ENCODE data around the gene FNBP1L.

The FNBP1L gene

DNA sequence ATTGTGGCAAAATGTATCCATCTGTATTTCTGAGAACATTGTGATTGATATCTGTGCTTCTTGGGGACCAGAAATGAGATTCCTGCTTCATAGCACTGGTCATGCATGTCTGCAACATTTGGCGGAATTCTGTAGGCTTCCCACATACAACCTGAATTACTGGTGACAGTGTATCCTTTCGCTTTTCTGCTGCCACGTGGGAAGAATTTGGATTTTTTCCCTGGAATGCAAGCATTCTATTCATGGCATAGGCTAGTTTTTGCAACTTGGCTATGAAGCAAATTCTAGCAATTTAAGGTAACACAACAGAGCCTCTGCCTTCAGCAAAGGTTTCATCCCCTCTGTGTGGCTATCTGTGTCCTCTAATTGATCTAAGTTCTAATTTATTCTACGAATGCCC lies 147.8 kb downstream of the FNBP1L start:
- DNase-seq = no peak

GRCh38 chr1:93596329-93597089 lies 148.6 kb downstream of the FNBP1L start:
- DNase-seq = no peak

DNA sequence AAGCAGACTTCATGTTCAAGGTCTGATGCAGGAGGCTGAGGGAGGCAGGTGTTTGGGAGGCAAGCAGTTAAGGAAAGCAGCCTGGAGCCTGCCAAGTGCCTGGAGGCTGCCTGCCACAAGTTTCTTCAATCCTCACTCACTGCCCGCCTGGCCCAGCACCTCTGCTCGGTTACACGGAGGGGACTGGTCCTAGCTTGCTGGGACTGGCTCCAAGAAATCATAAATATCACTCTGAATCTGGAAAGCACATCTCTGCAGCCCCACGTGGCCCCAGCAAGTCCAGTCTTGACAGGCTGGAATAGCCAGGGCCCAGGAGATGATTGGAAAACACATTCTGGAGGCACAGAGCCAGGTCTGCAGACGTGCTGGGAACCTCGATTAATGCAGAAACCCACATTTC lies 149.8 kb downstream of the FNBP1L start:
- no peak for DNase-seq

DNA sequence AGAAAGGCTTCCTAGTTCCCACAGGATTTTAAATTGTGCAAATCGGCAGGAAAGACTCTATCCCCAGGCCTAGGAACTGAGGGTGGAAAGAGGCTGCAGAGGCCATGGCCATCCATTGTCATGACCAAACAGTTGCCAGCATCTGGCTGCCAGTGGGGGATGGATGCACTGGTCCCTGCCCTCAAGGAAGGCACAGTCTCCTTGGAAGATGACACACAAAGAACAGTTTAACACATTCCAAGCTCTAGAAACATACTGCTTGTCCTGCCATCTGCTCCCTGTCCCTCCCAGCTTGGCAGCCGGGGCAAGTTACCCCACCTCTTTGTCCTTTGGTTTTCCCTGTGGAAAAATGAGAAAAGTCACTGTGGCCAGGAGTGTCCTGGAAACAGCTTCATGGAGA lies 150.5 kb downstream of the FNBP1L start:
- no peak for DNase-seq

- DNase-seq = no peak
Measured at GRCh38 chr1:93598861-93599439, 151.0 kb downstream of the FNBP1L start.

DNA sequence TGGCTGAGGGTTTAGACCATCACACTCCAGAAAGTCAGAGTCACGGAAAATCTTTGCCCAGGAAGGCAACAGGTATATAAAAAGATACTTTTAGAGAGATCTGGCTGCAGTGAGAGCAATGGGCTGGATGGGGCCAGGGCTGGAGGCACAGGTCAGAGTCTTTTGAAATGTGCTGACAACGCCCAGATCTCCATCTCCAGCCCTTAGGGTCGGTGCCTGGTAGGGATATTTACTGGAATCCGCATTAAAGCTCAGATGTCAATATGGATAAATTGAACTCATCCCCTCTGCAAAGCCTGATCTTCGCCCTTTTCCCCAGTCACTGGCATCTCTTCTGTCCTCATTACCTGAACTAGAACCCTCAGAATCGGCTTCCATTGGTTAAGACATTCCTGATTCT lies 151.6 kb downstream of the FNBP1L start:
- DNase-seq = no peak

DNA sequence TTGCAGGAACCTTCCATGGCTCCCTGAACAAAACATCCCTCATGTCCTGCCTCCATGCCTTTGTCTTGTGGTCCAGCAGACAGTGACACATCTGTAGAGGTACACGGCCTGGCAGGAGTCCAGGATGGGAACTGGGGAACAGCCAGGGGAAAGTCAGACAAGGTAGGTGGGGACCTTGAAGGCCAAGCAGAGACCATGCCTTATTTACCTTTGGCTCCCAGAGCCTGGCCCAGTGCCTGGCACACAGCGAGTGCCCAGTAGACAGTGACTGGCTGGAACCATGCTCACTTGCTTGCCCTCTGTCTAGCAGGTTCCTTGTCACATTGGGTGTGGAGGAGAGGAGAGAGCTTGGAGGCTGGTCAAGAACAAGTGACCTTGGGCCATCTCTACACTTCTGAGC lies 152.7 kb downstream of the FNBP1L start:
- DNase-seq = no peak

DNA sequence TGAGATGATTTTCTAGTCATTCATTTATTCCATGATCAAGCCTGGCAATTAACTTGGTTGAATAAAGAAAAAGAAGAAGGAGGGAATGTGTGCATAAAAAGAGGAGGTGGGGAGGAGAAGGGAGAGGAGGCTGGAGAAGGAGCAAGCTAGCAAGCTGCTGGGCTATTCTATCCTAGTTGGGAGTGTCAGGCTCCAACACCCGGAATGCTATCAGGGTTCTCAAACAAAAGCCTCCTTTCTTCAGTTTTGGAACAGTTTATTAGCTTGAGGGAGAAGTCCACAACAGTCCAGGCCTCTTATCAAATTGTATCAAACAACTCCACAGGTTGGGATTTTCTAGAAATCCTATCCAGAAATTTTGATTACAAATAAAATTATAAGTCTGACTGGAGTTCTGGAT lies 153.8 kb downstream of the FNBP1L start:
- DNase-seq = no peak

GRCh38 chr1:93602101-93602500 lies 154.2 kb downstream of the FNBP1L start:
- no peak for DNase-seq

DNA sequence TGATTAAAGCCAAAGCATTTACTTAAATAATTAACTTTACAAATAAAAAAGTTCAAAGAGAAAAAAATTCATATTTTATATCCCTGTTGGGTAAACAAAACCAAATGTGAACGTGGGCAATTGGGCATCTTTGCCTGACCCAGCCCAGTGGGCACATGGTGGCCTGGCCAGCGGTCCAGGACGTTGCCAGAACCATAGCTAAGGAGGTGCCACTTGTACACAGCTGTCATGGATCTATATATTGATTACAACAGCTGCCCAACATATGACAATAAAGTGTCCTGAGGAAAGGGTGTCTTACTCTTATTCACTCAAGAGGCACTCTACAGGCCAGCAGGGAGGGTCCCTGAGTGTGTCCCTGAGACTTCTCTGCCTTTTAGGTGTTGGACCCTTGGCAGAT lies 155.2 kb downstream of the FNBP1L start:
- DNase-seq = no peak

DNA sequence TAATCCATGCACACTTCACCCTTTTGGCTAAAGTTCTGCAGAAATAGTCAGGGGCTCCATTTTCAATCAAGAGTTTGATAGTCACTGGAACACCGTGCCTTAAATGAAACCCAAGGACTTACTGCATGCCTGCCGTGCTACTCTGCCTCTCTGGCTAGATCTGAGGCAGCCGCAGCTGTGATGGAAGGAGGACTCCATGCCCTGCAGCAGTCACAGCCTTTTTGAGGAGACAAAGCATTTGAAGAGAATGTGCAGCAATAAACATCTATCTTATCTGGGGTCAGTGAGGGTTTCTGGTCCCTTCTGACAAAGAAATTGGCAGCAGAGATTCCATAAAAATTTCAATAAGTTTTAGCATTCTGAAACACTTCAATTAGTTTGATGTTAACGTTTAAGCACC lies 155.7 kb downstream of the FNBP1L start:
- no peak for DNase-seq

Measured in NCI-H524 treated with DMSO at 0.1 percent for 48 hours (cell line).